Naive thymus-derived CD8-positive, alpha-beta T cell (primary cell): ENCODE data around the gene PANK4. TPM values are rescaled to one million over a fixed set of nuclear protein-coding genes. Genes with fewer than 3 reads are reported as not detected.
A peak's percentile ranks its signal among the peaks of the same experiment; 100 is the strongest.

ENCODE experiments used
- ATAC-seq, 2 donors: fragments of 150-1000 bp; cut with Tn5 transposase in 1 of 2; sonication (Bioruptor Pico), chemical (Tn5 transposase) in 1 of 2; 1 replicate in 1 of 2; 2 replicates in 1 of 2; pipeline ENCODE4 v1.10.0; 2021; ENCODE audit warnings: mild to moderate bottlenecking in 2 of 2, moderate library complexity in 2 of 2
- POLR2A ChIA-PET: fragments of 350-600 bp; sonication (Branson Sonifier 250); formaldehyde crosslinking; loops from one replicate; lab custom pipeline; 2021; ENCODE audit warnings: antibody characterized with exemption; lab: Charles Lee
- DNase-seq, 10 donors: peaks; one replicate each; pipeline versions ENCODE4 v3.0.0 to v3.0.0-alpha.2; 2020 to 2022
- H3K27ac Mint-ChIP-seq, 10 donors: one replicate each; pipeline ENCODE4 v1.8.0; 2020 to 2022; ENCODE audit warnings: mild to moderate bottlenecking in 10 of 10, mixed read lengths in 10 of 10, moderate library complexity in 4 of 10, inconsistent platforms in 1 of 10
- H3K27me3 Mint-ChIP-seq, 5 donors: one replicate each; pipeline ENCODE4 v1.8.0; 2021 to 2022; ENCODE audit warnings: mixed read lengths in 5 of 5
- H3K36me3 Mint-ChIP-seq, 3 donors: one replicate each; pipeline ENCODE4 v1.8.0; 2020 to 2022; ENCODE audit warnings: mixed read lengths in 3 of 3, mild to moderate bottlenecking in 2 of 3, inconsistent platforms in 1 of 3
- H3K4me1 Mint-ChIP-seq, 4 donors: one replicate each; pipeline ENCODE4 v1.8.0; 2021 to 2022; ENCODE audit warnings: mixed read lengths in 4 of 4
- H3K4me3 Mint-ChIP-seq, 10 donors: one replicate each; pipeline ENCODE4 v1.8.0; 2020 to 2022; ENCODE audit warnings: mild to moderate bottlenecking in 10 of 10, mixed read lengths in 10 of 10, moderate library complexity in 6 of 10, inconsistent platforms in 1 of 10
- H3K9me3 Mint-ChIP-seq, 9 donors: one replicate each; pipeline ENCODE4 v1.8.0; 2020 to 2022; ENCODE audit warnings: mixed read lengths in 9 of 9, mild to moderate bottlenecking in 3 of 9, inconsistent platforms in 1 of 9, moderate library complexity in 1 of 9
- polyA plus RNA-seq, 3 donors: library from polyadenylated mRNA; unstranded; fragments of 300-500 nt; fragmentation: Illumina TruSeq; gene quantifications; one replicate each; pipeline ENCODE4 v1.2.3, GENCODE V29; 2021
- total RNA-seq, 8 experiments: library from RNA in 2 of 8; stranded (reverse) in 2 of 8; gene quantifications; one replicate each; pipeline ENCODE4 v1.2.3 and lab custom pipeline; 2021 to 2026

Gene PANK4
- total and polyA plus RNA-seq, 5 experiments from 2014 or later: 9.0 to 155 (median 31.7) TPM

GRCh38 chr1:2515763-2516080 is 10.7 kb downstream of the PANK4 start:
- H3K9me3 Mint-ChIP-seq: no peaks in the 10 kb centered on the region
- no peaks in the 10 kb centered on the region for H3K27me3 Mint-ChIP-seq
- DNase-seq: no peak
- H3K27ac Mint-ChIP-seq: peak overlapping the region in 2 of 10 donors; percentile 13 to 63
- peaks cover 0 to 53% (median 7%) of the 10 kb centered on the region in 3 donors for H3K36me3 Mint-ChIP-seq
- POLR2A ChIA-PET: interaction anchor here (0.8 to 1.1 kb wide), 3 partner anchors 8 to 9 kb away, joined by 3 read pairs; no protein-coding TSS in a partner anchor
- no peak for ATAC-seq
- H3K4me3 Mint-ChIP-seq: no peak overlapping the region
- peaks cover 0 to 2% (median 0%) of the 10 kb centered on the region in 4 donors for H3K4me1 Mint-ChIP-seq

GRCh38 chr1:2514863-2515762 is 11.3 kb downstream of the PANK4 start:
- no peak for ATAC-seq
- Mint-ChIP-seq H3K4me3 (no peak overlapping the region), H3K9me3 (no peaks in the 10 kb centered on the region), H3K27ac (peak overlapping the region in 1 of 10 donors; percentile 63), H3K36me3 (peaks cover 0 to 56% (median 6%) of the 10 kb centered on the region in 3 donors), H3K4me1 (peaks cover 0 to 2% (median 0%) of the 10 kb centered on the region in 4 donors), H3K27me3 (no peaks in the 10 kb centered on the region)
- no peak for DNase-seq
- POLR2A ChIA-PET: interaction anchor here (0.8 to 1.2 kb wide), 6 partner anchors 8 to 27 kb away, joined by 3 to 4 read pairs (median 3); no protein-coding TSS in a partner anchor

- H3K27ac Mint-ChIP-seq: peak overlapping the region in 2 of 10 donors; percentile 43 to 73
- H3K36me3 Mint-ChIP-seq: peaks cover 0 to 59% (median 5%) of the 10 kb centered on the region in 3 donors
Measured at GRCh38 chr1:2513939-2514652, 12.3 kb downstream of the PANK4 start.

GRCh38 chr1:2512862-2513421 is 13.5 kb downstream of the PANK4 start:
- Mint-ChIP-seq H3K36me3 (peaks cover 0 to 55% (median 0%) of the 10 kb centered on the region in 3 donors), H3K4me1 (peaks cover 0 to 2% (median 0%) of the 10 kb centered on the region in 4 donors), H3K4me3 (no peak overlapping the region), H3K27me3 (no peaks in the 10 kb centered on the region), H3K9me3 (no peaks in the 10 kb centered on the region), H3K27ac (peak overlapping the region in 2 of 10 donors; percentile 18 to 52)
- ATAC-seq: no peak
- POLR2A ChIA-PET: interaction anchor here (1.4 kb wide), 1 partner anchor 11 kb away, joined by 5 read pairs; no protein-coding TSS in a partner anchor
- no peak for DNase-seq

More at GRCh38 chr1:2513939-2514652, 12.3 kb downstream of the PANK4 start:
- ATAC-seq (no peak), DNase-seq (no peak)
- no peaks in the 10 kb centered on the region for H3K27me3 Mint-ChIP-seq
- no peaks in the 10 kb centered on the region for H3K9me3 Mint-ChIP-seq
- H3K4me3 Mint-ChIP-seq: no peak overlapping the region
- POLR2A ChIA-PET: interaction anchor here (1.1 to 1.4 kb wide), 4 partner anchors 8 to 28 kb away, joined by 3 to 5 read pairs (median 4); no protein-coding TSS in a partner anchor
- H3K4me1 Mint-ChIP-seq: peaks cover 0 to 2% (median 0%) of the 10 kb centered on the region in 4 donors

- no peak overlapping the region for H3K4me3 Mint-ChIP-seq
- DNase-seq (no peak), ATAC-seq (no peak)
- H3K27me3 Mint-ChIP-seq: no peaks in the 10 kb centered on the region
- H3K36me3 Mint-ChIP-seq: peaks cover 0 to 41% (median 0%) of the 10 kb centered on the region in 3 donors
- H3K9me3 Mint-ChIP-seq: no peaks in the 10 kb centered on the region
- POLR2A ChIA-PET: interaction anchor here (1.6 kb wide), 1 partner anchor 13 kb away, joined by 6 read pairs; no protein-coding TSS in a partner anchor
- no peak overlapping the region for H3K27ac Mint-ChIP-seq
- H3K4me1 Mint-ChIP-seq: peaks cover 0 to 2% (median under 1%) of the 10 kb centered on the region in 4 donors
Measured at GRCh38 chr1:2510366-2511155, 15.8 kb downstream of the PANK4 start.

GRCh38 chr1:2509589-2509988 is 16.8 kb downstream of the PANK4 start:
- H3K9me3 Mint-ChIP-seq: no peaks in the 10 kb centered on the region
- no peak for DNase-seq
- ATAC-seq: no peak
- peaks cover 0 to 2% (median under 1%) of the 10 kb centered on the region in 4 donors for H3K4me1 Mint-ChIP-seq
- no peak overlapping the region for H3K27ac Mint-ChIP-seq
- H3K36me3 Mint-ChIP-seq: peaks cover 0 to 35% (median 0%) of the 10 kb centered on the region in 3 donors
- POLR2A ChIA-PET: interaction anchor here (0.9 to 1.6 kb wide), 4 partner anchors 9 to 16 kb away, joined by 3 to 6 read pairs (median 4); partner anchors contain the start of gene PANK4
- no peak overlapping the region for H3K4me3 Mint-ChIP-seq
- H3K27me3 Mint-ChIP-seq: no peaks in the 10 kb centered on the region

GRCh38 chr1:2508751-2509150 is 17.6 kb downstream of the PANK4 start:
- POLR2A ChIA-PET: interaction anchor here (0.9 to 4.6 kb wide), 5 partner anchors 8 to 39 kb away, joined by 3 to 32 read pairs (median 4); partner anchors contain the start of gene PANK4
- peaks cover 0 to 34% (median 0%) of the 10 kb centered on the region in 3 donors for H3K36me3 Mint-ChIP-seq
- H3K27ac Mint-ChIP-seq: no peak overlapping the region
- ATAC-seq (no peak), DNase-seq (no peak)
- H3K9me3 Mint-ChIP-seq: no peaks in the 10 kb centered on the region
- no peaks in the 10 kb centered on the region for H3K27me3 Mint-ChIP-seq
- peaks cover 0 to 2% (median under 1%) of the 10 kb centered on the region in 4 donors for H3K4me1 Mint-ChIP-seq
- no peak overlapping the region for H3K4me3 Mint-ChIP-seq

GRCh38 chr1:2508180-2508579 is 18.2 kb downstream of the PANK4 start:
- Mint-ChIP-seq H3K9me3 (no peaks in the 10 kb centered on the region), H3K27me3 (no peaks in the 10 kb centered on the region), H3K4me3 (no peak overlapping the region), H3K27ac (no peak overlapping the region), H3K4me1 (peaks cover 0 to 4% (median 0%) of the 10 kb centered on the region in 4 donors), H3K36me3 (peaks cover 0 to 32% (median 0%) of the 10 kb centered on the region in 3 donors)
- DNase-seq (no peak), ATAC-seq (no peak)
- POLR2A ChIA-PET: interaction anchor here (1.1 to 4.6 kb wide), 3 partner anchors 12 to 39 kb away, joined by 4 to 32 read pairs (median 17); no protein-coding TSS in a partner anchor

- peaks cover 0 to 29% (median 0%) of the 10 kb centered on the region in 3 donors for H3K36me3 Mint-ChIP-seq
Measured at GRCh38 chr1:2507744-2508155, 18.6 kb downstream of the PANK4 start.

GRCh38 chr1:2506901-2507565 is 19.4 kb downstream of the PANK4 start:
- Mint-ChIP-seq H3K4me1 (peaks cover 0 to 4% (median 0%) of the 10 kb centered on the region in 4 donors), H3K9me3 (no peaks in the 10 kb centered on the region), H3K27ac (no peak overlapping the region), H3K4me3 (no peak overlapping the region), H3K27me3 (no peaks in the 10 kb centered on the region), H3K36me3 (peaks cover 0 to 26% (median 0%) of the 10 kb centered on the region in 3 donors)
- POLR2A ChIA-PET: interaction anchor here (0.5 to 4.6 kb wide), 9 partner anchors 9 to 357 kb away, joined by 3 to 32 read pairs (median 5); partner anchors contain the start of gene PANK4
- ATAC-seq: no peak
- DNase-seq: no peak

More at GRCh38 chr1:2507744-2508155, 18.6 kb downstream of the PANK4 start:
- peaks cover 0 to 4% (median 0%) of the 10 kb centered on the region in 4 donors for H3K4me1 Mint-ChIP-seq
- no peaks in the 10 kb centered on the region for H3K9me3 Mint-ChIP-seq
- no peak for ATAC-seq
- no peak for DNase-seq
- POLR2A ChIA-PET: interaction anchor here (1.1 to 4.6 kb wide), 3 partner anchors 12 to 40 kb away, joined by 4 to 32 read pairs (median 17); no protein-coding TSS in a partner anchor
- H3K27ac Mint-ChIP-seq: no peak overlapping the region
- no peaks in the 10 kb centered on the region for H3K27me3 Mint-ChIP-seq
- no peak overlapping the region for H3K4me3 Mint-ChIP-seq
